ENCODE data around the gene CST7.
"Not testable (repeated sequence)": the region's sequence is repeated elsewhere in the genome, so short reads cannot be mapped to it uniquely, and the experiment has no call there.

CST7 gene

DNA sequence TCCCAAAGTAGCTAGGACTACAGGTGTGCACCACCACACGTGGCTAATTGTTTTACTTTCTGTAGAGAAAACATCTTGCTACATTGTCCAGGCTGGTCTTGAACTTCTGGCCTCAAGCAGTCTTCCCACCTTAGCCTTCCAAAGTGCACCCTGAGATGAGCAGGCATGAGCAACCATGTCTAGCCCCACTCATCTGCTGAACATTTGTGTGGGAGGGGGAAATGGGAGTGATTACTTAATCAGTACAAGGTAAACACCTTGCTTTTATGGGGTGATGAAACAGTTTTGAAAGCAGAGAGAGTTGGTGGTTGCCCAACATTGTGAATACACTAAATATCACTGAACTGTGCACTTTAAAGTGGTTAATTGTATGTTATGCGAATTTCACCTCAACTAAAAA is 38.2 kb downstream of the CST7 start:
- DNase-seq: peak; percentile 57

DNA sequence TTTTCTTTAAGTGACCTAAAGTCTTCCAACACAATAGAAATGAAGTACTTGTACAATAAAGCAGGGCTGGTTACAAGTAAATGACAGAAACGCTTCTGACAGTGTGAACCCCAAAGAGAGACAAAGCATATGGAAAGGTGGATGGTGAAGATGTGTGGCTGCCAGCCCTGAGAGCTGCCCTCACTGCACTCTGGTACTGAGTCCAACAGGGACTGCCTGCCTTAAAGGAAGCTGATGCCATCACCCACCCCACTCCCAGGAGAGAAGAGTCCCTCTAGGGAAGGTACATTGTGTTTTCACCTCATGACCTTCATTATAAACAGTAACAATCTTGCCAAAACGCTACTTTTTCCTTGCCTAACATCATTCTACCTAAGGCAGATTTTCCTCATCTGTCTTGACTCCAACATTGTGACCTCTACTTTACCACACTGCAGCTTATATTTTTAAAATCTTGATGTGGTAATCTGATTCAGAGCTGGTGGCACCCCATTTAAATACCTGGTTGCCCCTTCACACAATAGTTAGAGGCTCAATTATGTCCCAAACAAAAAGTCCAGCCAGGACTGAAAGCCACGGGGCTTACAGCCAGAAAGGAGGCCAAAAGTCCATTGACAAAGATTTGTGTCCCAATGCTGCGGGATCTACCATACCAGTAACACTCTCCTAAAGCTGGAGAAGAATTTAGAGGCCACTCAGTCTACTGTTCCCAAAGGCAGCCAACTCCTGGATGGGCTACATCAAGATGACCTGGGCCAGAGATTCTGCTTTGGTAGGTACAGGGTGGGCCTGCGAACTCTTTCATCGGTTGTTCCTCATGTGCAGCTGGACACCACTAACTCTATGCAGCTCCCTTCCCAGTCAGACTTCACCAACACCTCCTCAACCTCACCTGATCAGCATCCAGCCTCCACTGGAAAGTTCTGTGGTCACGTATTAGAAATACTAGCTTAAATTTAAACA is 39.1 kb downstream of the CST7 start:
- DNase-seq: peak; percentile 49

GRCh38 chr20:24989162-24989561 is 40.1 kb downstream of the CST7 start:
- no peak for DNase-seq

DNA sequence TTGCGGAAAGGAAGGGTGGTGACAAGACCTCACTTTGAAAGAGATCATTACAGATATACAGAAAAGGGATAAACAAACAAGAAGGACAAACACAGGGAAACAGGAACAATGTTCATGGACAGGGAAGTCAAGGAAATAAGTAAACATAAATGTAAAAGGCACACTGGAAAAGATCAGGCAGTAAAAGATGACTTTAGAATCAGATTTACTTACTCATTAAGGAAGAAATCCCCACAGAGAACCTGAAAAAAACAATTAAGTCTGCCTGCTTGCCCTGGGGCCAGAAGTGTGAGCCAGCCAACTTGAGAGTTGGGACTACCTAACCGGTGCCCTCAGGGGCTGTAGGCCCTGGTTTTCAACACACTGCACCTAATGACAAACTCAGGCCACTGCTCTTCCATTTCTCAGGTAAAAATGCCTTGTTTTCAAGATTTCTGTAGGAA is 41.8 kb downstream of the CST7 start:
- DNase-seq: peak; percentile 40

- DNase-seq: no peak
Measured at GRCh38 chr20:24991897-24992486, 42.9 kb downstream of the CST7 start.

GRCh38 chr20:24992487-24993205 is 43.6 kb downstream of the CST7 start, which contains the start of gene APMAP:
Gene APMAP, minus strand, starts transcription at chr20:24992751. Its CDS starts 63 bp downstream, at chr20:24992688.
- DNase-seq: peak; percentile 99

- DNase-seq: peak; percentile 49
Measured at GRCh38 chr20:24993337-24994185, 44.5 kb downstream of the CST7 start.

DNA sequence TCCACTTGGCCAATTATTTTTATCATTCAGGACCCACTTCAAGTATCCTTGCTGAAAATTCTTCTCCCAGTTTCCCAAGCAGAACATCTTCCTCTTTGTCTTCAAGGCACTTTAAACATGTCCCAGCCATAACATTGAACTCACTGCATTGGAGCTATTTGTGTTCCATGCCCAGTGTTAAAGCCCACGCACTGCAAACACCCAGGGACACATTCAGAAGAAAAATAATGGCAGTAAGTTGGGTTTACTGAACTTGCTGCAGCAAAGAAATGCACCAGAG is 45.1 kb downstream of the CST7 start:
- peak; percentile 55 for DNase-seq

DNA sequence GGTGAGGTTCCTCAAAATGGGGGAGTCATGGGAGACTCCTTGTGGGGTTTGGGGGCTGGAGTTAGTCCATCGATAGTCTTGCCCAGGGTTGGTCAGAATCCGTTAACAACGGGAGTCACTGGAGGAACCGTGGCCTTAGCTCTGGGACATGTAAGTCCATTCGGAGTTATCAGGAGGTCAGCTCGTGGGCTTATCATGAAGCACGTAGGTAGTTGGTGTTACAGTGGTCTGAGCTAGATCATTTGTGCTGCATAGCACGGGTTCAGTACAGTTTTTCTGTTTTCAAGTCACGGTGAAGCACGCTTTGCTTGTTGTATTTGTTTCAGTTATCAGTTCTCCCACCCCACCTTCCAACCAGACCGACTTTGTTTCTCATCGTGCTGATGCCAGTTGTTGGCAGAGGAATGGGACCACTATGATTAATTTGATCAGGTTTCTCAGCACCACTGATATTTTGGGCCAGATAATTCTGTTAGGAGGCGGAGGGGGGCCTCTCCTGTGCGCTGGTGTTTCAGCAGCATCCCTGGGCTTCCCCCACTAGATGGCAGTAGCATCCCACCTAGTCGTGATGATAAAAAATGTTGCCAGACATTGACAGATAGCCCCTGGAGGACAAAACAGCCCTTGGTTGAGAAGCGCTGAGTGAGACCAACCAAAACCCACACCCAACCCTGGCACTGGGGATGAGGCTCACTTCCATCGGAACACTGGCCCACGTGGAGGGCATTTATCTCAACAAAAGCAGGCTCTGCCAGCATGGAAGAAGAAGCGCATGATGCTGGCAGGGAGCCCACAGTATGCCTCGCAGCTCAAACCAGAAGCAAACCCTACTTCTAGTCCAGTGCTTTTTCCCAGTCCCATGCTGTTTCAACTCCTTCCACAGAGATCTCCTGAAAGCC is 45.6 kb downstream of the CST7 start:
- peak; percentile 94 for DNase-seq

- DNase-seq: peak; percentile 33
Measured at GRCh38 chr20:24995741-24996448, 46.8 kb downstream of the CST7 start.

- DNase-seq: peak; percentile 48
Measured at GRCh38 chr20:24996449-24997377, 47.6 kb downstream of the CST7 start.

GRCh38 chr20:24998121-24998520 is 49.1 kb downstream of the CST7 start:
- DNase-seq: peak; percentile 35

GRCh38 chr20:24998631-24999445 is 49.8 kb downstream of the CST7 start:
- peak; percentile 38 for DNase-seq

- DNase-seq: peak; percentile 24
Measured at GRCh38 chr20:24999568-24999967, 50.5 kb downstream of the CST7 start.

- DNase-seq: no peak
Measured at GRCh38 chr20:25000268-25000801, 51.3 kb downstream of the CST7 start.

- not testable (repeated sequence) for DNase-seq
Measured at GRCh38 chr20:25001323-25001722, 52.3 kb downstream of the CST7 start.

DNA sequence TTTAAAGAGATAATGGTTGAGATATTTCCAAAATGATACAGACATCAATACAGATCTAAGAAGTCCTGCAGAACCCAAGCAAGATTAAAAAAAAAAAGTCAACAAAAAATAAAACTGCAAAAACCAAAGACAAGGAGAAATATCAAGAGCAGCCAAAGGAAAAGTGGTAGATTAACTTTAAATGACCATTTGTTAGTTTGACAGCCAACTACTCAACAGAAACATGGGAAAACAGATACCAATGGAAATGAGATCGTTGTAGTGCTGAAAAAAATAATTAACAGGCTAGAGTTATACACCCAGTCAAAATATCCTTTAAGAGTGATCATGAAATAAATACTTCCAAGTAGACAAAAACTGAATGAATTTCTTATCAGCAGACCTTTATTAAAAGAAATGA is 53.9 kb downstream of the CST7 start:
- DNase-seq: no peak

GRCh38 chr20:25005220-25005619 is 56.2 kb downstream of the CST7 start:
- no peak for DNase-seq

All from activated CD8-positive, alpha-beta memory T cell treated with anti-CD3 and anti-CD28 coated beads for 24 hours (primary cell).